Trophoblast cell (in vitro differentiated cells and primary cell): ENCODE results near the gene HIP1R.
"Not testable (repeated sequence)": the region's sequence is repeated elsewhere in the genome, so short reads cannot be mapped to it uniquely, and the experiment has no call there.

ENCODE experiments used
- DNase-seq, 2 donors: peaks; one replicate each; pipeline ENCODE4 v3.0.0-alpha.2; 2016
- H2AFZ ChIP-seq: 2 replicates; pipeline ENCODE4 v1.6.1; 2013; ENCODE audit warnings: low read length, moderate library complexity, mild to moderate bottlenecking; ENCODE audit not compliant: insufficient read depth, poor library complexity
- H2AK5ac ChIP-seq: 2 replicates; pipeline ENCODE4 v1.6.1; 2013; ENCODE audit warnings: mild to moderate bottlenecking, low read length
- H2BK120ac ChIP-seq: 2 replicates; pipeline ENCODE4 v1.6.1; 2013; ENCODE audit warnings: low read length, mild to moderate bottlenecking, moderate library complexity; ENCODE audit not compliant: insufficient read depth, poor library complexity
- H2BK12ac ChIP-seq: 2 replicates; pipeline ENCODE4 v1.6.1; 2013; ENCODE audit warnings: mild to moderate bottlenecking, low read length, moderate library complexity
- H2BK5ac ChIP-seq: 2 replicates; pipeline ENCODE4 v1.6.1; 2013; ENCODE audit warnings: low read length, low read depth, moderate library complexity, mild to moderate bottlenecking; ENCODE audit not compliant: poor library complexity
- H3K14ac ChIP-seq: 2 replicates; pipeline ENCODE4 v1.6.1; 2013; ENCODE audit warnings: mild to moderate bottlenecking, low read length
- H3K18ac ChIP-seq: 2 replicates; pipeline ENCODE4 v1.6.1; 2013; ENCODE audit warnings: mild to moderate bottlenecking, low read length
- H3K23ac ChIP-seq: 2 replicates; pipeline ENCODE4 v1.6.1; 2013; ENCODE audit warnings: low read length
- H3K27ac ChIP-seq: 2 replicates; pipeline ENCODE4 v1.5.1; 2013; ENCODE audit warnings: low read depth, mild to moderate bottlenecking, inconsistent platforms, low read length, moderate library complexity
- H3K27me3 ChIP-seq: 2 replicates; pipeline ENCODE4 v1.6.1; 2013; ENCODE audit warnings: inconsistent platforms, mild to moderate bottlenecking, low read length, moderate library complexity; ENCODE audit not compliant: insufficient read depth
- H3K36me3 ChIP-seq, 2 experiments: 1 replicate in 1 of 2; 2 replicates in 1 of 2; pipeline ENCODE4 v1.6.1; 2013; ENCODE audit warnings: low read length in 2 of 2, mild to moderate bottlenecking in 2 of 2, moderate library complexity in 1 of 2; ENCODE audit not compliant: insufficient read depth in 2 of 2, control insufficient read depth in 1 of 2
- H3K4ac ChIP-seq: 2 replicates; pipeline ENCODE4 v1.6.1; 2013; ENCODE audit warnings: low read depth, mild to moderate bottlenecking, low read length, moderate library complexity
- H3K4me1 ChIP-seq, 2 experiments: 1 replicate in 1 of 2; 2 replicates in 1 of 2; pipeline ENCODE4 v1.6.1; 2013; ENCODE audit warnings: low read length in 2 of 2, mild to moderate bottlenecking in 2 of 2, moderate library complexity in 1 of 2; ENCODE audit not compliant: insufficient read depth in 2 of 2, control insufficient read depth in 1 of 2
- H3K4me2 ChIP-seq: 2 replicates; pipeline ENCODE4 v1.6.1; 2013; ENCODE audit warnings: inconsistent platforms, mild to moderate bottlenecking, low read length, moderate library complexity
- H3K4me3 ChIP-seq: 2 replicates; pipeline ENCODE4 v1.5.1; 2013; ENCODE audit warnings: mild to moderate bottlenecking, low read depth, low read length, inconsistent platforms
- H3K79me1 ChIP-seq: one replicate; pipeline ENCODE4 v1.6.1; 2013; ENCODE audit warnings: low read length
- H3K79me2 ChIP-seq: 2 replicates; pipeline ENCODE4 v1.6.1; 2013; ENCODE audit warnings: low read length, mild to moderate bottlenecking; ENCODE audit not compliant: control insufficient read depth, insufficient read depth, poor library complexity
- H3K9ac ChIP-seq: 2 replicates; pipeline ENCODE4 v1.6.1; 2013; ENCODE audit warnings: mild to moderate bottlenecking, low read length
- H3K9me3 ChIP-seq: 2 replicates; pipeline ENCODE4 v1.6.1; 2013; ENCODE audit warnings: low read depth, mild to moderate bottlenecking, control low read depth, inconsistent platforms, low read length; ENCODE audit not compliant: insufficient read depth
- H4K12ac ChIP-seq: 2 replicates; pipeline ENCODE4 v1.6.1; 2013; ENCODE audit warnings: low read depth, mild to moderate bottlenecking, low read length, moderate library complexity
- H4K8ac ChIP-seq: 2 replicates; pipeline ENCODE4 v1.6.1; 2013; ENCODE audit warnings: low read depth, mild to moderate bottlenecking, low read length, moderate library complexity
- H4K91ac ChIP-seq: one replicate; pipeline ENCODE4 v1.6.1; 2013; ENCODE audit warnings: low read depth, mild to moderate bottlenecking, low read length, moderate library complexity
- WGBS: extraction: QIAGEN DNeasy Blood & Tissue Kit; methylation state at CpG from one replicate; pipeline ENCODE4 v1.1.7; 2013; ENCODE audit warnings: missing lambda C conversion rate; ENCODE audit not compliant: insufficient read length, insufficient coverage; ENCODE audit errors: extremely low coverage; 5-methylcytosine and 5-hydroxymethylcytosine counted together

Gene HIP1R

DNA sequence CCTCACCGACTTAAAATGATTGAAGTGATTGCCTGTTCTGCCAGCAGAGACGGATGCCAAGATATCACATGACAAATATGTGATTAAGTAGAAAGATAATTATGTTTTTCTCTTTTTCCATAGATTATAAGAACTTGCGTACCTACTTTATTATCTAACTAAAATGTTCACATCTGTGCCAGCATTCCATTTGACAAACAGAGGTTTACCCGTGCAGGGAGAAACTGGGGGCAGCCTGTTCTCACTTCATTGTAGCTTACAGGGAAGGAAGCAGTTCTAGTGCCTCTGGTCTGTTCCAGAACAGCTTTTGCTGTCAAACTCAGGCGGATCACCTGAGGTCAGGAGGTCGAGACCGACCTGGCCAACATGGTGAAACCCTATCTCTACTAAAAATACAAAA is 31.3 kb upstream of the HIP1R start:
- Histone ChIP-seq H4K12ac (no peak overlapping the region), H2BK5ac (no peak overlapping the region), H3K4me1 (peaks cover 0 to 2% of the 10 kb centered on the region in 2 experiments), H3K23ac (no peak overlapping the region), H2BK12ac (no peak overlapping the region), H3K79me2 (no peaks in the 10 kb centered on the region), H3K27ac (no peak overlapping the region), H3K4me3 (no peak overlapping the region), H2BK120ac (no peak overlapping the region), H3K27me3 (no peaks in the 10 kb centered on the region), H2AK5ac (no peak overlapping the region), H3K9me3 (no peaks in the 10 kb centered on the region), H3K79me1 (no peaks in the 10 kb centered on the region), H3K14ac (no peak overlapping the region), H3K18ac (no peak overlapping the region), H4K91ac (no peak overlapping the region), H3K36me3 (no peaks in the 10 kb centered on the region), H4K8ac (no peak overlapping the region), H3K4ac (no peak overlapping the region), H3K4me2 (no peak overlapping the region), H2AFZ (no peak overlapping the region), H3K9ac (no peak overlapping the region)
- DNase-seq, result no peak
- WGBS, result no CpG with 5 or more reads among the region's 7 CpGs

DNA sequence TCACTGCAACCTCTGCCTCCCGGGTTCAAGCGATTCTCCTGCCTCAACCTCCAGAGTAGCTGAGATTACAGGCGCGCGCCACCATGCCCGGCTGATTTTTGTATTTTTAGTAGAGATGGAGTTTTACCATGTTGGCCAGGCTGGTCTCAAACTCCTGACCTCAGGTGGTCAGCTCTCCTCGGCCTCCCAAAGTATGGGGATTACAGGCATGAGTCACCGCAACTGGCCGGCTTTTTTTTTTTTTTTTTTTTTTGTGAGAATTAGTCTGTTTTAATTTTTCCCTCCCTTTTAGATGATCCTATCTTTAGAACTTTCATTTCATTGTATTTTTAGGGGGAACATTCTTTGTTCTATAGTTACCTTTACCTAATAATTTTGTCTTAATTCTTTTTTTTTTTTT is 30.3 kb upstream of the HIP1R start:
- H4K12ac ChIP-seq, H3K27ac ChIP-seq, H2BK5ac ChIP-seq, H3K4me1 ChIP-seq, DNase-seq, H2AFZ ChIP-seq, H3K4me3 ChIP-seq, H3K9ac ChIP-seq, H3K9me3 ChIP-seq, H3K4me2 ChIP-seq, H3K79me2 ChIP-seq, H3K27me3 ChIP-seq, H3K18ac ChIP-seq, H2AK5ac ChIP-seq, H4K91ac ChIP-seq, H3K36me3 ChIP-seq, H3K4ac ChIP-seq, H3K23ac ChIP-seq, H3K14ac ChIP-seq, H2BK120ac ChIP-seq, H4K8ac ChIP-seq, H3K79me1 ChIP-seq, H2BK12ac ChIP-seq: not testable (repeated sequence)
- no CpG with 5 or more reads among the region's 9 CpGs for WGBS

DNA sequence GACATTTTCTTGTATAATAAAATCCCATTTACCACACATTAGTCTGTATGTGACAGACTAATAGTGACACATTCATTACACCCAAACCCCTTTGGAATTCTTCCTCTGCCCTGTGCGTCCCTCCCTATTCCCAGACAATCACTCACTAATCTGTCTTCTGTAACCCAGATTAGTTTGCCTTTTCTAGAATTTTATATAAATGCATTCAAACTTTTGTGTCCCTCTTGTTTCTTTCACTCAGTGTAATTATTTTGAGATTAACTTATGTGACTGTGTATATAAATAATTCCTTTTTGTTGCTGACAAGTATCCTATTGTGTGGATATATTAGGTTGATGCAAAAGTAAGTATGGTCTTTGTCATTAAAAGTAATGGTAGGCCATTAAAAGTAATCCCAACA is 27.6 kb upstream of the HIP1R start:
- Histone ChIP-seq H3K23ac (no peak overlapping the region), H4K12ac (no peak overlapping the region), H3K36me3 (peaks cover 0 to 2% of the 10 kb centered on the region in 2 experiments), H3K27me3 (no peaks in the 10 kb centered on the region), H4K91ac (no peak overlapping the region), H2AFZ (no peak overlapping the region), H2AK5ac (no peak overlapping the region), H3K4me1 (peaks cover 0 to 6% of the 10 kb centered on the region in 2 experiments), H2BK5ac (no peak overlapping the region), H3K14ac (no peak overlapping the region), H3K9ac (no peak overlapping the region), H3K4me3 (no peak overlapping the region), H3K18ac (no peak overlapping the region), H3K9me3 (peaks cover 2% of the 10 kb centered on the region), H2BK120ac (no peak overlapping the region), H3K27ac (no peak overlapping the region), H3K4ac (no peak overlapping the region), H3K79me2 (no peaks in the 10 kb centered on the region), H4K8ac (no peak overlapping the region), H3K79me1 (no peaks in the 10 kb centered on the region), H2BK12ac (no peak overlapping the region), H3K4me2 (no peak overlapping the region)
- WGBS, result no CpG with 5 or more reads among the region's 1 CpG
- DNase-seq, result no peak

DNA sequence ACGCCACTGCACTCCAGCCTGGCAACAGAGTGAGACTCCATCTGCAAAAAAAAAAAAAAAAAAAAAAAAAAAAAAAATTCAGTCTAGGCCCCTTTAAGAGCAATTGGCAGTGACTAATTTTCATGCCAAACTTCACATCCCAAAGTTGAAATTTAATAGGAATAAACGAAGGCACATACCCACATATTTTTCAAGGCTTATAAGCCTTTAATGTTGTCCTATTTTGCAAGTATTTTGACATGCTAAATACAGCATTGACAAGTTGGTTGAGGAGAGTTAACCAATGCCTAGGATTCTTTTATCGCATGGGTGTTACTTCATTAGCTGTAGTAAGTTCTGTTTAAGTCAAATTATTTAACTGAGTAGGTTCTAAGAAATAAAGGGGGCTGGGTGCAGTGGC is 23.5 kb upstream of the HIP1R start:
- H2AFZ ChIP-seq, result no peak overlapping the region
- no peak overlapping the region for H3K4ac ChIP-seq
- no peak overlapping the region for H3K18ac ChIP-seq
- H2BK12ac ChIP-seq, result no peak overlapping the region
- H4K91ac ChIP-seq, result no peak overlapping the region
- H3K4me1 ChIP-seq, result peaks cover 0 to 6% of the 10 kb centered on the region in 2 experiments
- H4K8ac ChIP-seq, result no peak overlapping the region
- H3K4me2 ChIP-seq, result no peak overlapping the region
- DNase-seq, result no peak
- WGBS, result no CpG with 5 or more reads among the region's 3 CpGs
- no peaks in the 10 kb centered on the region for H3K27me3 ChIP-seq
- no peak overlapping the region for H2BK5ac ChIP-seq
- H3K23ac ChIP-seq, result no peak overlapping the region
- H2BK120ac ChIP-seq, result no peak overlapping the region
- H4K12ac ChIP-seq, result no peak overlapping the region
- H3K27ac ChIP-seq, result no peak overlapping the region
- no peak overlapping the region for H3K9ac ChIP-seq
- H3K9me3 ChIP-seq, result peaks cover 2% of the 10 kb centered on the region
- no peaks in the 10 kb centered on the region for H3K79me2 ChIP-seq
- no peak overlapping the region for H3K14ac ChIP-seq
- peaks cover 0 to 2% of the 10 kb centered on the region in 2 experiments for H3K36me3 ChIP-seq
- no peak overlapping the region for H2AK5ac ChIP-seq
- H3K79me1 ChIP-seq, result no peaks in the 10 kb centered on the region
- no peak overlapping the region for H3K4me3 ChIP-seq
